Activated CD4-positive, alpha-beta T cell treated with anti-CD3 and anti-CD28 coated beads, Interleukin-2, amount 50 U/mL, for 48 hours (primary cell): Measurements from ENCODE around the gene PGM1.
"Not testable (repeated sequence)": the region's sequence is repeated elsewhere in the genome, so short reads cannot be mapped to it uniquely, and the experiment has no call there.

Experiments
- DNase-seq, 2 experiments: peaks; one replicate each; pipeline ENCODE4 v3.0.0-alpha.2; 2020

Gene PGM1

DNA sequence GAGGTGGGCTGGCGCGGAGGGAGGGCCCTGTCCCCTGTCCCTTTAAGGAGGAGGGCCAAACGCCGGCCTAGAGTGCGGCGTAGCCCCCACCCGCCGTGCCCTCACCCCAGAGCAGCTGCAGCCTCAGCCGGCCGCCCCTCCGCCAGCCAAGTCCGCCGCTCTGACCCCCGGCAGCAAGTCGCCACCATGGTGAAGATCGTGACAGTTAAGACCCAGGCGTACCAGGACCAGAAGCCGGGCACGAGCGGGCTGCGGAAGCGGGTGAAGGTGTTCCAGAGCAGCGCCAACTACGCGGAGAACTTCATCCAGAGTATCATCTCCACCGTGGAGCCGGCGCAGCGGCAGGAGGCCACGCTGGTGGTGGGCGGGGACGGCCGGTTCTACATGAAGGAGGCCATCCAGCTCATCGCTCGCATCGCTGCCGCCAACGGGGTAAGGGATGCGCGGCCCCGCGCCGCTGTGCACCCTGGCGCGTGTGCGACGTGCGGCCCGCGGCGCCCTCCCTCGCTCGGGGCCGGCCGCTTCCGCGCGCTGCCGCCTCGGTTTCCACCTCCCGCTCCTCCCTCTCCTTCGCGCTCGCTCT is at the start of gene PGM1:
Gene PGM1, plus strand, starts transcription at position 109 of the 583 bp plus-strand sequence. Its CDS starts 78 bp downstream, at position 187.
- peak; percentile 73 to 81 for DNase-seq

DNA sequence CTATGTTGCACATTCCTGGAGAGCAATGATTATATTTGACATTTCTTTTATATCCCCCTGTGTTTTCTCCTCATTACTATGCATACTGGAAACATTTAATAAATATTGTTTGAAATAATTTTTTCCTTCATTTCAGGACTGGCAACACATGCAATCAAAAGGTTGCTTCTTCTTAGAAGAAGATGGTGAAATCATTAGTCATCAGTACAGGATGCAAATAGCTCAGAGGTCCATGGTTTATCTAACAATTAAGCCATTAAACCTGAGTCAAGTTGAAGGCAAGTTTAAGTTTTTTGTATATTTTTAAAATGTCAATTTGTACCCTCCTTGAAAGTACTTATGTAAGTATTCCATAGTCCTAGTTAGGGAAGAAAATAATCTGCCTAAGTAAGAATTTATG is 47.4 kb upstream of the PGM1 start:
- no peak for DNase-seq

DNA sequence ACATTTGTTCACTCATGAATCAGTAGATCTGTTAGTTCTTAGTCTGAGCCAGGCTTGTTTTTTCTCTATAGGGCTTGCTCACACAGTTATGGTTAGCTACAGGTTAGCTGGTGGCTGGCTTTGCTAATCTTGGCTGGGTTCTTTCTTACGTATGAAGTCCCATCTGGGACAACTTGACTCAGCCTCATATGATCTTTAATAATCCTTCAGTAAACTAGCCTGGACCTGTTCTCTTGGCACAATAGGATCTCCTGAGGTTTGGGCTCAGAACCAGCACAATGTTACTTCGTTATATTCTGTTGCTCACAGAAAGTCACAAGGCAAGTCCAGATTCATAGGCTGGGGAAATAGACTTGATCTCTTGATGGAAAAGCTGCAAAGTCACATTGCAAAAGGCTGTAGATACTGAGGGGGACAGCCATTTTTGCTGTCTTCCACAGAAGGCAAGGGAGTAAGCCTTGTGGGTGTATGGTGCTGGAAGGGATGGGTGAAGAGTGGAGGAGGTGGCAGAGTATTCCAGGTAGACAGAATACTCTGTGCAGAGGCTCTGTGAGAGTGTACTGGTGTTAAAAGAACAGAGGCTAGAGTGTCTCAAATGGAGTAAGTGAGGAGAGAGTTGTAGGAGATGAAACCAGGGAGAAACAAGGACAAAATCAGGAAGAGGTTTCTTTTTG is 45.5 kb upstream of the PGM1 start:
- no peak for DNase-seq

DNA sequence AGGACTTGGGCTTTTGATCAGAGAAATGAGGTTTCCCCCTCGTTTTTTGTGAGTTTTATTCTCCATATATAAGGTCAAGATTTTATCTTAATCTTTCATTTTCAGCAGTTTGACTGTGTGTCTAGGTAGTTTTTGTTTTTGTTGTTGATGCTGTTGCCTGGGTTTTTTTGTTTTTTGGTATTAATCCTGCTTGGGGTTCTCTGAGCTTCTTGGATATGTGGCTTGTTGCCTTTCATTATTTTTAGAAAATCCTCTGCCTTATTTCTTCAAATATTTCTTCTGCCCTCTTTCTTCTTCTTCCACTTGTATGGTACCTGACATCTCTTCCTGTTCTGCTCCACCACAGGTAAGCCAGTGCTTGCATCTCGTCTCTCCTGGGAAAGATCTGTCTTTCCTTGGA is 44.9 kb upstream of the PGM1 start:
- no peak for DNase-seq

DNA sequence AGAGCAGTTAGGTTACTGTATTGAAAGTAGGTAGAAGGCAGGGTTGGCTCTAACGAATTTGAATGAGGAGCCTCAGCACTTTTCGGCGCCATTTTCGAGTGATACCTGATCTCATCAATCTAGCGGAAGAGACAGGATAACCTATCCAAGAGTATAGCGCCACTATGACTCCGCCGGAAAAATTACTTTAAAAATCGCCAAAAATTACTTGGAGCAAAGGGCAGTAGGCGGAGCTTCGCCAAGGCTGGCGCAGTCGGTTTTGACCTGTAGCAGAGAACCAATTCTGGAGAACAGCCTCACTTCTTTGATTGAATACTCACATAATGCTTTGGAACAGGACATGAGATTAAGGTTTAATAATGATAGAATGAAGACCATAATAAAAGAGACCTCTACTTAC is 44.3 kb upstream of the PGM1 start:
- no peak for DNase-seq

DNA sequence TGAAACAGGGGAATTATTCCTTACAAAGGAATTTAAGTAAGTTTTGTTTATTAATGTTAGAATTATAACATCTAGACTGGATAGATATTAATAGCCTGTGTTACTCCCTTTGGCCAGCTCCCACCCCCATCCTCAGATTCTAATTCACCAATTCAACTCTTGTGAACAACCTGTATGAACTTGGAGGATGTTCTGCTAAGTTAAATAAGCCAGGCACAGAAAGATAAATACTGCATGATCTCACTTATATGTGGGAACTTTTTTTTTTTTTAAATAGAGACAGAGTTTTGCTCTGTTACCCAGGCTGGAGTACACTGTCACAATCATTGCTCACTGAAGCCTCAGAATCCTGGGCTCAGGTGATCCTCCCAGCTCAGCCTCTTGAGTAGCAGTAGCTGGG is 37.7 kb upstream of the PGM1 start:
- DNase-seq: no peak

DNA sequence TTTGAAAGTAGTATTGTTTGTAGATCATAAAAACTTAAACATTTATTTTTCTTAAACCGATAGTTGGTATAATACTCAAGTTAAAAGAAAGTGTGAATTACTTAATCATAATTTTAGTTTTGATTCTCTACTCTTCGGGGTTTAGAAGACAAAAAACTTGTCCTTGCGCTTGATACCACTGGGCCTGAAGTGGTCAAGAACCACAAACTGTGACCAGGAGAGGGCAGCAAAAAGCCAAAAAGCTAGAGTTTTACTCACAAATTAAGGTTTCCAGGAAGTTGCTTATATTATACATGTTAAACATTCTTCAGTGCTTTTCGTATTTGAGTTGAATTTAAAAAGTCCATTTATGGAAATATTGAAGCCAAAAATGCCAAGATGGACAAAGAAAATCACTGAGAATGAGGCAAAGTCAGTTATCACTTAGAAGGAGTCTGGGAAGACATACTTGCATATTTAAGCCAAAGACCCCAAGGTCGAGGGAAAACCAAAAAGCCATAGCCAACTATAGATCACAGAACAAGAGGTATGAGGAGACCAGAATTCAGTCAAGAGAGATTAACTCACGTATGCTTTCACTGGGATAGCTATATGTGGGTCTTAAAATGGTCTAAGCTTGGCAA is 35.7 kb upstream of the PGM1 start:
- peak; percentile 16 to 43 for DNase-seq

DNA sequence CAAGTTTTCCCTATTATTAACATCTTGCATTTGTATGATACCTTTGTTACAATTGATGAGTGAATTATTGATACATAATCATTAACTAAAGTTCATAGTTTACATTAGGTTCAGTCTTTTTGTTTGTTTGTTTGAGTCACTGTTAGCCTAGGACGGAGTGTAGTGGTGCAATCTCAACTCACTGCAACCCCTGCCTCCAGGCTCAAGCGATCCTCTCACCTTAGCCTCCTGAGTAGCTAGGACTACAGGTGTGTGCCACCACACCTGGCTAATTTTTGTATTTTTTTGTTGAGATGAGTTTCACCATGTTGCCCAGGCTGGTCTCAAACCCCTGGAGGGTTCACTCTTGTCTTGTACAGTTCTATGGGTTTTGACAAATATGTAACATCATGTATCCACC is 33.9 kb upstream of the PGM1 start:
- no peak for DNase-seq

DNA sequence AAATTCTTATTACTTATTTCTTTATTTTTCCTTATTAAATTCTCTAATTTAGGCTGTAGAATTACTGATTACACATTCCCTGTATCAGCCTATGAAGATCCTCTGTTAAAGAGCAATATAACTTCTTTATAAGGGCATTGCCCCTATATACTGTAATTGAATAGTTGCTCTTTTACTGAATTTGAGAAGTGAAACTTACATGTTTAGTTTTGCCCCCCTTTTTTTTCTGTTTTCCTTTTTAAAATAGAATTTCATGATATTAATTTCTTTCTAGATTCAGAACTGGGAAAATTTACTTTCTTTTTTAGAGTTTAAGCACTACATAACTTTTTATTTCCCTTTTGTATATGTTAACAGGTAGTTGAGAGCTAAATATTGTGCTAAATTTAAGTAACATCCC is 29.5 kb upstream of the PGM1 start:
- no peak for DNase-seq

DNA sequence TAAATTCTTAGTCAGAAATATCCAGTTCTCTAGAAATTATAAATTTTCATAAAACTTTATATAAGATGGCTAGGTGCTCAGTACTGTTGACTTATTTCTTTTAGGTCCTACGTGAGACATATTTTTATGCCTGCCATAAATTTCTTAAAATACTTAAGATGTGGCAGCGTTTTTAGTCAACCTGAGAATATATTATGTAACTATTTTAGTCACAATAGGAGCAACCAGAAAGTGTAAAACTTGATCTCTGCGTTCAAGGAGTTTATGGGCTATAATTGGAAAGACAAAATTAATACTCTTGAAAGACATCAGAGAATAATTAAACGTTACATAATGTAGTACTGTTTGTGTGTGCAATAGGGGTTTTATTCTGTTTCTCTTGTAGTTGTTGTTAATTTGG is 24.1 kb upstream of the PGM1 start:
- no peak for DNase-seq

DNA sequence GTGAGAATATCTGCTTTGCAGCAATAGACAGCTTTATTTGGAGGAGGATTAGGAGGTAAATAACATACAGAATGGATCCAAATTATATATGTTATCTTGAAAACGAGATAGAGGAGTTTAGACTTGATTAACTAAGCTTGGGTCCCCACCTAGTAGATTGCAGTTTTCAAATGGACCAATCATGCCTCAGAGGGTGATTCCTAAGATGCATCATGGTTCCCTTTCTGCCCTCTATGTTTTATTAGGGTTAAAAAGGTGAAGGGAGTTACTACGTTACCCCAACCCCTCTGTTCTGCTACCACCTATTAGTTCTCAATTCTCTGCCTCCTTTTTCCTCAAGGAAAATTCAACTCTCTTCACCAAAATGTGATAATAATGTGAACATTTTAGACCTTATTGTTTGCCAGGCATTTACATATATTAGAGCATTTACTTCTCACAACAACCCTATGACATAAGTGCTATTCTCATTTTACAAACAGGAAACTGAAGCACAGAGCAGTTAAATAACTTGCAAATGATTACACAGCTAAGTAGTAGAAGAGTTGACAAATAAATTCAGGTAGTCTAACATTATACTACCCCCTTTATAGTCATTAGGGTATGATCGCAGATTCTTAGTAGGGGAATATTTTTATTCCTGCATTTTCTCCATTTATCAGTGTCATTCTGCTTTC is 23.4 kb upstream of the PGM1 start:
- no peak for DNase-seq

DNA sequence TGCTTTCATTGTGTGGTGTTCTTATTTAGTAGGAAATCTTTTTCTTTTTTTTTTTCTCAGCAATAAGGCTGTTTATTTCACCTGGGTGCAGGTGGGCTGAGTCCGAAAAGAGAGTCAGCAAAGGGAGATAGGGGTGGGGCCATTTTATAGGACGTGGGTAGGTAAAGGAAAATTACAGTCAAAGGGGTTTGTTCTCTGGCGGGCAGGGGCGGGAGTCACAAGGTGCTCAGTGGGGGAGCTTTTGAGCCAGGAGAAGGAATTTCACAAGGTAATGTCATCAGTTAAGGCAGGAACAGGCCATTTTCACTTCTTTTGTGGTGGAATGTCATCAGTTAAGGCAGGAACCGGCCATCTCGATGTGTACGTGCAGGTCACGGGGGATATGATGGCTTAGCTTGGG is 20.5 kb upstream of the PGM1 start:
- DNase-seq: not testable (repeated sequence)

DNA sequence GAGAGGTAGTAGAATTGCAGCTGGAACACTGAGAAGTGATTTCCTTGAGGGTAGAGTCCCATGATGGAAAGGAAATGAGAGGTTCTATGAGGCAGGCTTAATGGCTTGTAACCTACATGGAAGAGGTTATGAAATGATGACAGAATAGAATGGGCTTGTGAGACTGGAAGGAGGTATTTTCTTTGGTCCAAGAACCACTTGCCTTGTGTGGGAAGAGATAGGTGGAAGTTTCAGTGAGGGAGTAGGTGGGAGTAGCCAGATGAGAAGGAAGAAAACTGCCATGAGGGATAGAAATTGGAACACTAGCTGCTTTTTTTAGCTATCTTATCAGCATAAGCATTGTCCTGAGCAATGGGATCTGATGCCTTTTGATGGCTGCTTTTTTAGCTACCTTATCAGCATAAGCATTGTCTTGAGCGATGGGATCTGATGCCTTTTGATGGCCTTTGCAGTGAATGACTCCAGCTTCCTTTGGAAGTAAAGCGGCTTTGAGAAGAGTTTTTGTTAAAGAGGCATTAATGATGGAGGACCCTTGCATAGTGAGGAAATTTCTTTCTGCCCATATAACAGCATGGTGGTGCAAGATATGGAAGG is 18.9 kb upstream of the PGM1 start:
- not testable (repeated sequence) for DNase-seq

DNA sequence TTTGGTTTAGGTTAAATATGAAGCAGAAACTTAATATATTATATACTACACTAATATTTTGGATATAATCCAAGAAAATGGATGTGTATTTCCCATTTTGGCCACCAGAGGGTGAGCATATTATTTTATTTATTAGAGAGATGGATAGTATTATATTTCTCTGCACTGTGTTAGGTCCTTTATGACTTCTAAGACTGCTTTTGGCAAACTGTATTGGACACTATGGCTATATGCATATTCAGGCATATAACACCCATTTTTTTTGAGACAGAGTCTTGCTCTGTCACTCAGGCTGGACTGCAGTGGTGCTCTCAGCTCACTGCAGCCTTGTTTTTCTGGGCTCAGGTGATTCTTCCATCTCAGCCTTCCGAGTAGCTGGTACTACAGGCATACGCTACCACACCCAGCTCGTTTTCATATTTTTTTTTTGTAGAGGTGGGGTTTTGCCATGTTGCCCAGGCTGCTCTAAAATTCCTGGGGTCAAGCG is 17.8 kb upstream of the PGM1 start:
- DNase-seq: no peak

DNA sequence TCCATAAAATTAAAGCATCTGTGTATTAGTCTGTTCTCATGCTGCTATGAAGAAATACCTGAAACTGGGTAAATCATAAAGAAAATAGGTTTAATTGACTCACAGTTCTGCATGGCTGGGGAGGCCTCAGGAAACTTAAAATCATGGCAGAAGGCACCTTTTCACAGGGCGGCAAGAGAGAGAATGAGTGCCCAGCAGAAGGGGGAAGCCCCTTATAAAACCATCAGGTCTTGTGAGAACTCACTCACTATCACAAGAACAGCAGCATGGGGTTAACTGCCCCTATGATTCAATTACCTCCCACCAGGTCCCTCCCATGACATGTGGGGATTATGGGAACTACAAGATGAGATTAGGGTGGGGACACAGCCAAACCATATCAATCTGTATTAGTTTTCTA is 6.9 kb upstream of the PGM1 start:
- DNase-seq: not testable (repeated sequence)

DNA sequence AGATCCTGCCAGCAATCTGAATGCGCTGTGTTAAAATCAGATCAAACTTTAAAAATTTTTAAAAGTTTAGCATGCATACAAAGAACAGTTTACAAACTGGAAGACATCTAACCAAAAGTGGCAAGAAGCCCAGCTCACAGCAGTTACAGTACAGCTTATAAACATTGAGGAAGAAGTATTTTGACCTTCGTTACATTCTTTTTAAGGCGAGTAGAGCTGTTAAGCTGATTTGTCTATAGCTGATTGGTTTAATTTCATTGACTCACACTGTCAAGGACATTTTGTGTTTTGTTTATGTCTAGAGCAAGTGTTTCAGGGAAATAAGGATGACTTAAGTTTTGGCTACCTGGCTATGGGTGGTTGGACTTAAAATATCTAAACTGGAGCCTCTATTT is 3.0 kb upstream of the PGM1 start:
- no peak for DNase-seq

DNA sequence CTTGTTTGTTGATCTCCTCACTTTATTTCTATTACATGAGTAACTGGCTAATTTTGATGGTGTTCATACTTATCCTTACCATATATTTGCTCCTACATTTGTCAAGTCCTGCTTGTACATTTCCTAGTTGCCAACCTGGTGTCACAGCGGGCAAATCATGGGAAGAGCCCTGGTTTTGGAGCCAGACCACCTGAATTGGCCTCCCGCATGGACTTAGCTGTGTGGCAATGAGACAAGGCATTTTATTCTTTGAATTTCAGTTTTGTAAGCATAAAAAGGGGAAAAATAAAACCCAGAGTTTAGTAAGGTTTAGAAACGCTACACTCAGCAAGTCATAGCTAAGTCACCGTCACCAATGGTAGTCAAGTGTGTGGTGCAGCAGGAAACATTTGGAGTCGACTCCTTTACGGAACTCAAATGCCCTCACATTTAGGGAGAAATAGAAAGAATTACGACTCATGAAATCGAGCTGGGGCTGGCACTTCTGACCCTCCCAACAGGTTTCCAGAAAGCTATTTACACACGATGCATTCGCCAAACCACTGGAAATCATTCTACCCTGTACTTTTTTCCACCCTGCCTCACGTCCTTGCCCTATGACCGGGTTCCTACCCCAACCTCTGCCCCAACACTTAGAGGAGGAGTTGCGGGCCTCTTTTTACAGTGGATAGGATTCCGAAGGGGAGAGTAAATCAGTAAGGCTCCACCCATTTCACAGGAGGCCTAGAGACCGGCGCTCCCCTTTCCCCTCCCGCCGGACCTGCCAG is 492 bp upstream of the PGM1 start:
- DNase-seq: peak in 1 of 2 experiments; percentile 60

DNA sequence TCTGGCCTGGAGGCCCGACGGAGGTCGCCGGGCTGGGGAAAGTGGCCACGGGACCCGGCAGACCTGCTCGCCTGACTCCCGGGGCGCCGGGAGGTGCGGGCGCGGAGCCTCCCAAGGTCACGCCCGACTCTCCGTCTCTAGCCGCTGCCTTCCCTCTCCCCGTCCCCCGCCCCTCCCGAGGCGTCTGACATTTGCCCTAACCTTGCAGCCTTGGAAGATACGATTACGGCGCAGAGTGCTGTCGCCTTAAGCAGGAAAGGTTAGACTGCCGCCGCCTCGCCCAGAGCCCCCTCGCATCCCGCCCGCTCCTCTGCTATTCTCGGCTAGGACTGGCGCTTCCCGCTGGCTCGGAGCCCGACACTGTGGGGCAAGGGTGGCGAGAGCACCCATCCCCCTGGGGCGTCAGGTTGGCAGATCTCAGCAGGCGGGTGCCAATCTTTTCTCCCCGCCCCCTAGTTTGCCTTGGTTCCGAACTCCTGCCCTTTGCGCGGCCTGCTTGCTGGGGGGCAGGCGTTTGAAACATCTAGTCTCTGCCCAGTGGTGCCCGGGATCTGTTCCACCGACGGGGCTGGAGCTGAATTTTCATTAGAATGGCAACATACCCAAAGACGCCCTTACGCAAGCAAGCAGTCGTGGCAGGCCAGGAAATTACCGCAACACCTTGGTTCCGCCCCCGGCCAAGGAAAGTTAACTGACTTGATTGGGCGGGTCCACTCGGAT is 835 bp downstream of the PGM1 start:
- peak; percentile 81 to 86 for DNase-seq

DNA sequence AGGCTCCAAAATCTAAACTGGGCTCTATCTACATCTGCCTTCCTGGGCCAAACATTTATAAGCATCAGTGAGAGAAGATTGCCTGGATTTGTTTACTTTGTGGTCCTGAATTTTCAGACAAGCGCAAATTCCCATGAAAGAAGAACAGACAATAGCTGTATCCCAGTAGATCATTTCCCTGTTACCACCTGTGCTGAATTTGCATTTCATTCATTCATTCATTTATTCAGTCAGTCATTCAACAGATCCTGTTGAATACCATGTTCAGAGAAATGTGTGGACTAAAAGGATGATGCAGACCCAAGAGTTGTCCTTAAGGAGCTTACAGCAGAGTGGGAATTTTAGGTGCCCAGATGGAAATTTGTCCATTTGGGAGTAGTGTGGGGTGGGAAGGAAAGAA is 2.2 kb downstream of the PGM1 start:
- no peak for DNase-seq

DNA sequence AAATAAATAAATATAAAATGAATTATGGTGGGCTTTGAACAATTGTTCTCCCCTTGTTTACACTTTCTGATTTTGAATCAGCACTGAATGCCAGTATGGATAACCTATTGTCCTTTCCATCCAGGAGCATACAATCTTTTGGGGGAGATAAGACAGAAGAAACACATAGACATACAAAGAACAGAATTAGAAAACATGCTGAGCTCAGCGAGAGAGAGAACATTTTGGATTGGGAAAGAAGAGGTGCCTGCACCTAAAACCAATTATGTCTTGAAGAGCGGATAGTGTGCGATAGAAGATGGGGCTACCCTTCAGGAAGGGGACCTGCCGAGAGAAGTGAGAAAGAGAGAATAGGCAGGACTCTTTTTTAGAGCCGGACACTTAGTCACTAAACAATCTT is 6.6 kb downstream of the PGM1 start:
- no peak for DNase-seq

DNA sequence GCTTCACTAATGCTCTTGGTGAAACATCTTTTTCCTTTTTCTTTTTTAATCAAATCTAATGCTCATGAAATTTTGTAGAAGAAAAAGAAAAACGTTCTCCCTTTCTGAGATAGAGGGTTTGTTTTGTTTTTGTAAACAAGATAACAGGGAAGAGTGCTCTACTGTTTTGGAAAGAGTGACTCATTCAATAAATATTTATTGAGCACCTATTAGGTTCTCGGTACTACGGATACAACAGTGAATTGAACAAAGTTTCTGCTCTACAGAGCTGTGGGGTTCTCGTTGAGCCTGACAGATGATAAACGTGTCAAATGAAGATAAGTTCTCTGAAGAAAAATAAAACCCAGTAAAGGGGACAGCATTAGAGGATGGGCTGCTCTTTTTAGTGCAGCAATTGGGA is 7.0 kb downstream of the PGM1 start:
- DNase-seq: no peak

DNA sequence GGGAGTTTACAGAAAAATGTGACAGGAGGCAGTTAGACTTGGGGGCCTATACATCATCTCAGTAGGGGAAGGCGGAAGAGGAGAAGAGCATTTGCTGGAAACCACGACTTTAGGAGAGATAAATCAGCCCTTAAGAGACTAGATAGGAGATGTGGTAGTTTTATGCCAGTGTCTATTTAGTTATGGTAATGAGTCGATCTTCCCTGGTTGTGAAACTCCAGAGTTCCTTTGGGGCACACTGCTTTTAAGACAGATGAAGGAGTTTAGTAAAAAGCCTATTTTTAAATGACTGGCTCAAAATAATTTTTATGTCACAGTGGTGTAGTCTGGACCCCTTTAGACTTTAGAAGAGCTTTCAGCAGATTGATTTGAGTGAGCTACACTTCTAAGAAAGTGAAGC is 7.8 kb downstream of the PGM1 start:
- no peak for DNase-seq
